Measurements from ENCODE around the gene ZBTB24. TPM values are rescaled to one million over a fixed set of nuclear protein-coding genes. Genes with fewer than 3 reads are reported as not detected.
"Not testable (repeated sequence)": the region's sequence is repeated elsewhere in the genome, so short reads cannot be mapped to it uniquely, and the experiment has no call there.

ZBTB24 gene
- total and polyA plus RNA-seq, 10 donors, result 4.5 to 15.0 (median 11.9) TPM

- Histone ChIP-seq H3K27me3 (replicated peaks in 1 of 7) (no peaks in the 10 kb centered on the region), H3K36me3 (no peaks in the 10 kb centered on the region), H3K27ac (no peak overlapping the region), H3K4me1 (peaks cover 0 to 4% (median 0%) of the 10 kb centered on the region in 6 donors), H3K4me3 (no peak overlapping the region), H3K9me3 (peaks cover 0 to 17% (median 8%) of the 10 kb centered on the region in 8 donors)
- TF ChIP-seq POLR2A (IDR thresholded peaks at IDR 0.05), result no peak
- TF ChIP-seq POLR2AphosphoS5 (IDR thresholded peaks at IDR 0.05), result no peak
- TF ChIP-seq, protein P1, sequence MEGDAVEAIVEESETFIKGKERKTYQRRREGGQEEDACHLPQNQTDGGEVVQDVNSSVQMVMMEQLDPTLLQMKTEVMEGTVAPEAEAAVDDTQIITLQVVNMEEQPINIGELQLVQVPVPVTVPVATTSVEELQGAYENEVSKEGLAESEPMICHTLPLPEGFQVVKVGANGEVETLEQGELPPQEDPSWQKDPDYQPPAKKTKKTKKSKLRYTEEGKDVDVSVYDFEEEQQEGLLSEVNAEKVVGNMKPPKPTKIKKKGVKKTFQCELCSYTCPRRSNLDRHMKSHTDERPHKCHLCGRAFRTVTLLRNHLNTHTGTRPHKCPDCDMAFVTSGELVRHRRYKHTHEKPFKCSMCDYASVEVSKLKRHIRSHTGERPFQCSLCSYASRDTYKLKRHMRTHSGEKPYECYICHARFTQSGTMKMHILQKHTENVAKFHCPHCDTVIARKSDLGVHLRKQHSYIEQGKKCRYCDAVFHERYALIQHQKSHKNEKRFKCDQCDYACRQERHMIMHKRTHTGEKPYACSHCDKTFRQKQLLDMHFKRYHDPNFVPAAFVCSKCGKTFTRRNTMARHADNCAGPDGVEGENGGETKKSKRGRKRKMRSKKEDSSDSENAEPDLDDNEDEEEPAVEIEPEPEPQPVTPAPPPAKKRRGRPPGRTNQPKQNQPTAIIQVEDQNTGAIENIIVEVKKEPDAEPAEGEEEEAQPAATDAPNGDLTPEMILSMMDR (IDR thresholded peaks at IDR 0.05 in 8 of 11, conservative IDR thresholded peaks at IDR 0.05 in 3 of 11), result peak; percentile 27 to 73 (median 58)
- DNase-seq, result no peak
- WGBS, 5 donors, result 48 to 59% (median 56%) methylated on average over 7 of the region's 7 CpGs
- intact Hi-C loops (cut with DNase I; ENCODE audit: low total_unique reads), result loop anchor here (10.0 kb wide), 1 partner anchor 528 kb away; no protein-coding TSS in a partner anchor
Measured at GRCh38 chr6:109526905-109527628, 44.0 kb upstream of the ZBTB24 start.

GRCh38 chr6:109524129-109524528, 41.1 kb upstream of the ZBTB24 start:
- TF ChIP-seq POLR2AphosphoS5 (IDR thresholded peaks at IDR 0.05) (no peak), POLR2A (IDR thresholded peaks at IDR 0.05) (no peak)
- TF ChIP-seq, protein P1 (IDR thresholded peaks at IDR 0.05 in 8 of 11, conservative IDR thresholded peaks at IDR 0.05 in 3 of 11), result no peak
- no peak for DNase-seq
- H3K27me3 ChIP-seq (replicated peaks in 1 of 7), result no peaks in the 10 kb centered on the region
- H3K4me3 ChIP-seq, result no peak overlapping the region
- peaks cover 0 to 22% (median 8%) of the 10 kb centered on the region in 8 donors for H3K9me3 ChIP-seq
- H3K36me3 ChIP-seq, result no peaks in the 10 kb centered on the region
- H3K4me1 ChIP-seq, result peaks cover 0 to 4% (median 0%) of the 10 kb centered on the region in 6 donors
- no peak overlapping the region for H3K27ac ChIP-seq
- intact Hi-C loops (cut with DNase I; ENCODE audit: low total_unique reads), result loop anchor here (10.0 kb wide), 1 partner anchor 531 kb away; no protein-coding TSS in a partner anchor

DNA sequence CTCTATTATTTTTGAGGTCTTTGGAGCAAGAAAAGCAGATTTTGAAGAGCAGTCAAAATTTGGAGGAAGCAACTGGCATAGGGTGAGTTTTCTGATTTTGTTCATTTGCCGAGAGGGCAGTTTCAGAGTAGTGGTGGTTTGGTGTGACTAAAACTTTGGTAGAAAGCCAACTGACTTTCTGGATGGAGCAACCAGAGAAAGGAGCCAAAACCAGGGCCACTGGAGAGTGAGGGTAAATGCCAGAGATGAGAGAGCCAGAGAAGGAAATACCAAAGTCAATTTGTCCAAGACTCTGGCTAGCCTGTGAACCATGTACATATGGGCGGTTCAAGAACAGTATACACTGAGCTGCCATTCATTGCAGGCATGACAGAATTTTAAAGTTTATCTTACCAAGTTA, 40.5 kb upstream of the ZBTB24 start:
- intact Hi-C loops (cut with DNase I; ENCODE audit: low total_unique reads), result loop anchor here (10.0 kb wide), 1 partner anchor 531 kb away; no protein-coding TSS in a partner anchor
- WGBS, 5 donors, result 68 to 96% (median 95%) methylated on average over 2 of the region's 2 CpGs

GRCh38 chr6:109521080-109521479, 38.1 kb upstream of the ZBTB24 start:
- Histone ChIP-seq H3K36me3 (no peaks in the 10 kb centered on the region), H3K9me3 (peaks cover 0 to 22% (median 8%) of the 10 kb centered on the region in 8 donors), H3K4me3 (no peak overlapping the region), H3K4me1 (peaks cover 0 to 9% (median 1%) of the 10 kb centered on the region in 6 donors), H3K27me3 (replicated peaks in 1 of 7) (no peaks in the 10 kb centered on the region), H3K27ac (no peak overlapping the region)
- intact Hi-C loops (cut with DNase I; ENCODE audit: low total_unique reads), result loop anchor here (10.0 kb wide), 1 partner anchor 534 kb away; no protein-coding TSS in a partner anchor
- 50 to 71% (median 62%) methylated on average over 3 of the region's 3 CpGs for WGBS, 5 donors
- no peak for DNase-seq
- TF ChIP-seq, protein P1 (IDR thresholded peaks at IDR 0.05 in 8 of 11, conservative IDR thresholded peaks at IDR 0.05 in 3 of 11), result no peak
- no peak for TF ChIP-seq POLR2A (IDR thresholded peaks at IDR 0.05)
- no peak for TF ChIP-seq POLR2AphosphoS5 (IDR thresholded peaks at IDR 0.05)

More for the DNA sequence above, 40.5 kb upstream of the ZBTB24 start:
- peaks cover 0 to 4% (median 0%) of the 10 kb centered on the region in 6 donors for H3K4me1 ChIP-seq
- H3K4me3 ChIP-seq, result no peak overlapping the region
- H3K9me3 ChIP-seq, result peaks cover 0 to 22% (median 8%) of the 10 kb centered on the region in 8 donors
- DNase-seq, result no peak
- no peak overlapping the region for H3K27ac ChIP-seq
- TF ChIP-seq, protein P1 (IDR thresholded peaks at IDR 0.05 in 8 of 11, conservative IDR thresholded peaks at IDR 0.05 in 3 of 11), result no peak
- TF ChIP-seq POLR2AphosphoS5 (IDR thresholded peaks at IDR 0.05) (no peak), POLR2A (IDR thresholded peaks at IDR 0.05) (no peak)
- no peaks in the 10 kb centered on the region for H3K36me3 ChIP-seq
- no peaks in the 10 kb centered on the region for H3K27me3 ChIP-seq (replicated peaks in 1 of 7)

DNA sequence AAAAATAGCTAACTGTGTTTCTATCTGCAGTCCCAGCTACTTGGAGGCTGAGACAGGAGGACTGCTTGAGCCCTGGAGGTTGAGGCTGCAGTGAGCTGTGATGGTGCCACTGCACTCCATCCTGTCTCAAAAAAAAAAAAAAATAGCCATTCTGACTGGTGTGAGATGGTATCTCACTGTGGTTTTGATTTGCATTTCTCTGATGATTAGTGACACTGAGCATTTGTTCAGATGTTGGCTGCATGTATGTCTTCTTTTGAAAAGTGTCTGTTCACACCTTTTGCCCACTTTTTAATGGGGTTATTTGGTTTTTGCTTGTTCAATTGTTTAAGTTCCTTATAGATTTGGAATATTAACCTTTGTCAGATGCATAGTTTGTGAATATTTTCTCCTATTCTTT, 36.6 kb upstream of the ZBTB24 start:
- H3K4me3 ChIP-seq; H3K27me3 ChIP-seq (replicated peaks in 1 of 7); H3K27ac ChIP-seq; DNase-seq; H3K36me3 ChIP-seq: not testable (repeated sequence)
- peaks cover 0 to 17% (median 8%) of the 10 kb centered on the region in 8 donors for H3K9me3 ChIP-seq
- peaks cover 0 to 17% (median 4%) of the 10 kb centered on the region in 6 donors for H3K4me1 ChIP-seq
- intact Hi-C loops (cut with DNase I; ENCODE audit: low total_unique reads), result loop anchor here (10.0 kb wide), 1 partner anchor 535 kb away; no protein-coding TSS in a partner anchor

Measured in spleen (tissue), 11 donors.